GM12864 (cell line): Measurements from ENCODE around the gene CD63.
A peak's percentile ranks its signal among the peaks of the same experiment; 100 is the strongest.

Source experiments
- DNase-seq: peaks from one replicate; pipeline ENCODE4 v3.0.0-alpha.2; 2011; ENCODE audit warnings: low read depth
- H3K4me3 ChIP-seq: 2 replicates; pipeline ENCODE4 v1.5.1; 2011; ENCODE audit warnings: mild to moderate bottlenecking, low read depth, low read length, control low read depth
- TF ChIP-seq, protein P1 (sequence below): IDR thresholded peaks from 2 replicates; pipeline ENCODE4 v1.5.1; 2011; ENCODE audit warnings: low read depth, mild to moderate bottlenecking, moderate library complexity, low read length, control low read depth, inconsistent platforms; ENCODE audit errors: missing control alignments

Gene CD63

GRCh38 chr12:55715833-55716581 is 12.8 kb downstream of the CD63 start, which contains the start of gene BLOC1S1:
Gene BLOC1S1, plus strand, starts transcription at chr12:55716046. Its CDS starts 6 bp downstream, at chr12:55716052.
- TF ChIP-seq, protein P1, sequence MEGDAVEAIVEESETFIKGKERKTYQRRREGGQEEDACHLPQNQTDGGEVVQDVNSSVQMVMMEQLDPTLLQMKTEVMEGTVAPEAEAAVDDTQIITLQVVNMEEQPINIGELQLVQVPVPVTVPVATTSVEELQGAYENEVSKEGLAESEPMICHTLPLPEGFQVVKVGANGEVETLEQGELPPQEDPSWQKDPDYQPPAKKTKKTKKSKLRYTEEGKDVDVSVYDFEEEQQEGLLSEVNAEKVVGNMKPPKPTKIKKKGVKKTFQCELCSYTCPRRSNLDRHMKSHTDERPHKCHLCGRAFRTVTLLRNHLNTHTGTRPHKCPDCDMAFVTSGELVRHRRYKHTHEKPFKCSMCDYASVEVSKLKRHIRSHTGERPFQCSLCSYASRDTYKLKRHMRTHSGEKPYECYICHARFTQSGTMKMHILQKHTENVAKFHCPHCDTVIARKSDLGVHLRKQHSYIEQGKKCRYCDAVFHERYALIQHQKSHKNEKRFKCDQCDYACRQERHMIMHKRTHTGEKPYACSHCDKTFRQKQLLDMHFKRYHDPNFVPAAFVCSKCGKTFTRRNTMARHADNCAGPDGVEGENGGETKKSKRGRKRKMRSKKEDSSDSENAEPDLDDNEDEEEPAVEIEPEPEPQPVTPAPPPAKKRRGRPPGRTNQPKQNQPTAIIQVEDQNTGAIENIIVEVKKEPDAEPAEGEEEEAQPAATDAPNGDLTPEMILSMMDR = no peak
- peak; percentile 85 for DNase-seq
- peak within 1 kb of the TSS; percentile 80 for H3K4me3 ChIP-seq

DNA sequence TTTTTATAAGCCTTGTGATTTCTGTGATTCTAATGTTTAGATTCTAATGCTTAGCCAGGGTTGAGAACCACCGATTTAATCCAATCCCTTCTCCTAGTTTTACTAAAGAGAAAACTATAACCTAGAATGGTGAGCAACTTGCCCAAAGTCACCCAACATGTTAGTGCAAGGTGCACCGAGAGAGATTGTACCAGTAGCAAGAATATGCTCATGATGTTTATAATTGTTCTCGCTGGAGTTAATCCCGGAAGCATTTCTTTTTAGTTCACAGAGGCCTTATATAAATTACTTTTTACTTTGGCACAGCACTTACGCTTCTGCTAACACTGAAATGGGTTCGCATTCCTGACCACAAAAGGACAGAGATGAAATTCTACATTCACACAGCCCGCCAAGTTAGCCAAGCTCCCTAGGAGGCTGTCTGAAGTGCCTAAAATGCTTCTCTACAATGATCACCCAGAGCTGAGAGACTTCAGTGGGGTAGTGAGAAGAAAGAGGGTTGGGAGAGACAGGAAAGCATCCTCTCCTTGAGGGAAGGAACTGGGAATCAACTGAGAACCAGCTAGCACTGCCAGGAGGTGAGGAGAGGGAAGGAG is 13.5 kb downstream of the CD63 start:
- TF ChIP-seq, protein P1 = no peak
- DNase-seq = no peak
- H3K4me3 ChIP-seq = peak overlapping the region; percentile 80

DNA sequence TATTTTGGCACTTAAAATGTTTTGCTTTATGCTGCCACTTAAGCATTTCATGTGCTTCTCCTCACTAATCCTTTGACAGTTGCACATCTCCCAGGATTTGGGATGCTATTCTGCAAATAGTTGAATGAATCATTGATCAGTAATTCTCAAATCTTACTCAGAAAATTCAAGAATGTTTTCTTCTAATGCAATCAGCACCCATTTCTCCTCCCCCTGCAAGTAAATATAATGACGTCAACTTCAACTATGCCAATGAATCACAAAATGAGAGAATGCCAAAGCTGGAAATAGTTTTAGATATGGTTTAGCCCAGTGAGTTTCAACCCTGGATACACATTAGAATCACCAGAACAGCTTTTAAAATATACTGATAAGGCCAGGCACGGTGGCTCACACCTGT is 15.1 kb downstream of the CD63 start:
- H3K4me3 ChIP-seq = no peak overlapping the region
- DNase-seq = no peak
- TF ChIP-seq, protein P1 = no peak

- H3K4me3 ChIP-seq = no peak overlapping the region
- no peak for DNase-seq
- TF ChIP-seq, protein P1 = no peak
Observed at GRCh38 chr12:55712700-55713415, 16.0 kb downstream of the CD63 start.

- no peak overlapping the region for H3K4me3 ChIP-seq
- no peak for DNase-seq
- TF ChIP-seq, protein P1 = no peak
Observed at GRCh38 chr12:55711786-55712553, 16.8 kb downstream of the CD63 start.

GRCh38 chr12:55708695-55709233 is 20.0 kb downstream of the CD63 start:
- TF ChIP-seq, protein P1 = no peak
- no peak overlapping the region for H3K4me3 ChIP-seq
- no peak for DNase-seq
